IMR-90 (cell line): ENCODE data around the gene DOK4. TPM values are rescaled to one million over a fixed set of nuclear protein-coding genes. Genes with fewer than 3 reads are reported as not detected.
A peak's percentile ranks its signal among the peaks of the same experiment; 100 is the strongest.

Experiments
- ATAC-seq: fragments of 200-7000 bp; cut with Tn5 transposase; 2 replicates; pipeline ENCODE4 v1.9.1; 2020; ENCODE audit warnings: low read depth, mild to moderate bottlenecking, moderate library complexity
- BruUV-seq: library from RNA; stranded (reverse); fragments of 400-500 nt; replicated peaks from 2 replicates; lab custom pipeline; 2021; lab: Mats Ljungman, UMichigan
- CTCF ChIA-PET: fragments of 300-600 bp; formaldehyde crosslinking; extraction: SDS; loops from one replicate; lab custom pipeline; 2021; ENCODE audit warnings: antibody characterized with exemption; lab: Yijun Ruan, JAX
- POLR2A ChIA-PET: fragments of 300-600 bp; sonication (Branson Sonifier 250); formaldehyde crosslinking; loops from one replicate; lab custom pipeline; 2022; ENCODE audit warnings: antibody characterized with exemption; ENCODE audit not compliant: unreplicated experiment; lab: Charles Lee
- DNase-seq: peaks from one replicate; pipeline ENCODE4 v3.0.0; 2013
- H2AFZ ChIP-seq: replicated peaks from 2 replicates; pipeline ENCODE3; 2013; ENCODE audit warnings: low read length, mild to moderate bottlenecking; ENCODE audit not compliant: poor library complexity
- H2AK5ac ChIP-seq: 2 replicates; pipeline ENCODE4 v1.6.1; 2013; ENCODE audit warnings: low read depth, low read length, inconsistent platforms
- H2AK9ac ChIP-seq: replicated peaks from 2 replicates; pipeline ENCODE3; 2013; ENCODE audit warnings: mild to moderate bottlenecking, low read depth, low read length, moderate library complexity; ENCODE audit not compliant: poor library complexity
- H2BK120ac ChIP-seq: 2 replicates; pipeline ENCODE4 v1.6.1; 2013; ENCODE audit warnings: low read depth, low read length, inconsistent platforms
- H2BK15ac ChIP-seq: 3 replicates; pipeline ENCODE4 v1.6.1; 2013; ENCODE audit warnings: low read depth, low read length, inconsistent platforms
- H2BK20ac ChIP-seq: 2 replicates; pipeline ENCODE4 v1.6.1; 2013; ENCODE audit warnings: low read depth, mild to moderate bottlenecking, inconsistent platforms, low read length, moderate library complexity
- H2BK5ac ChIP-seq: 2 replicates; pipeline ENCODE4 v1.6.1; 2013; ENCODE audit warnings: mild to moderate bottlenecking, low read depth, low read length, inconsistent platforms; ENCODE audit not compliant: poor library complexity, severe bottlenecking
- H3K14ac ChIP-seq: replicated peaks from 2 replicates; pipeline ENCODE4 v1.6.1; 2013; ENCODE audit warnings: low read depth, low read length, inconsistent platforms
- H3K18ac ChIP-seq: 2 replicates; pipeline ENCODE4 v1.6.1; 2013; ENCODE audit warnings: low read depth, low read length, control low read depth
- H3K23ac ChIP-seq: 2 replicates; pipeline ENCODE4 v1.6.1; 2013; ENCODE audit warnings: low read depth, low read length, inconsistent platforms
- H3K27ac ChIP-seq: 2 replicates; pipeline ENCODE4 v1.5.1; 2013; ENCODE audit warnings: mild to moderate bottlenecking, control low read depth, low read length; ENCODE audit not compliant: insufficient read depth
- H3K27me3 ChIP-seq: 2 replicates; pipeline ENCODE4 v1.6.1; 2013; ENCODE audit warnings: low read length; ENCODE audit not compliant: control insufficient read depth, insufficient read depth
- H3K36me3 ChIP-seq: 2 replicates; pipeline ENCODE4 v1.6.1; 2013; ENCODE audit warnings: low read length, mixed read lengths; ENCODE audit not compliant: control insufficient read depth, insufficient read depth
- H3K4ac ChIP-seq: 2 replicates; pipeline ENCODE4 v1.6.1; 2013; ENCODE audit warnings: low read depth, low read length, inconsistent platforms
- H3K4me1 ChIP-seq: 2 replicates; pipeline ENCODE4 v1.6.1; 2013; ENCODE audit warnings: low read length, mixed read lengths; ENCODE audit not compliant: control insufficient read depth, insufficient read depth
- H3K4me2 ChIP-seq: 2 replicates; pipeline ENCODE4 v1.6.1; 2013; ENCODE audit warnings: low read depth, mild to moderate bottlenecking, control low read depth, low read length, moderate library complexity
- H3K4me3 ChIP-seq: 2 replicates; pipeline ENCODE4 v1.5.1; 2013; ENCODE audit warnings: low read depth, mild to moderate bottlenecking, control low read depth, low read length, moderate library complexity; ENCODE audit not compliant: insufficient read depth
- H3K56ac ChIP-seq: 2 replicates; pipeline ENCODE4 v1.6.1; 2013; ENCODE audit warnings: low read length, inconsistent platforms; ENCODE audit not compliant: insufficient read depth; ENCODE audit errors: extremely low read depth
- H3K79me1 ChIP-seq, 2 experiments: 2 replicates each; pipeline ENCODE4 v1.6.1; 2013; ENCODE audit warnings: low read length in 2 of 2, inconsistent platforms in 1 of 2, low read depth in 1 of 2
- H3K9ac ChIP-seq: 2 replicates; pipeline ENCODE4 v1.6.1; 2013; ENCODE audit warnings: low read depth, low read length, control low read depth
- H3K9me1 ChIP-seq: 2 replicates; pipeline ENCODE4 v1.6.1; 2013; ENCODE audit warnings: low read length, inconsistent platforms; ENCODE audit not compliant: insufficient read depth
- H3K9me3 ChIP-seq: 2 replicates; pipeline ENCODE4 v1.6.1; 2013; ENCODE audit warnings: low read length; ENCODE audit not compliant: control insufficient read depth, insufficient read depth
- H4K20me1 ChIP-seq: 2 replicates; pipeline ENCODE4 v1.6.1; 2013; ENCODE audit warnings: low read length, inconsistent platforms; ENCODE audit not compliant: insufficient read depth
- H4K5ac ChIP-seq: 2 replicates; pipeline ENCODE4 v1.6.1; 2013; ENCODE audit warnings: mild to moderate bottlenecking, low read depth, low read length, control low read depth
- H4K8ac ChIP-seq, 2 experiments: 2 replicates each; pipeline ENCODE4 v1.6.1; 2013; ENCODE audit warnings: low read depth in 2 of 2, low read length in 2 of 2, control low read depth in 1 of 2, inconsistent platforms in 1 of 2
- H4K91ac ChIP-seq: 2 replicates; pipeline ENCODE4 v1.6.1; 2013; ENCODE audit warnings: low read depth, low read length, inconsistent platforms; ENCODE audit not compliant: insufficient read depth
- FOS ChIP-seq: fragments of 150-350 bp; IDR thresholded peaks from 2 replicates; pipeline ENCODE4 v1.6.1; 2016; ENCODE audit warnings: low read depth, low read length
- MAFK ChIP-seq: IDR thresholded peaks from 2 replicates; pipeline ENCODE4 v1.6.1; 2012; ENCODE audit warnings: low read depth, low read length, improper control_type of control experiment
- MAZ ChIP-seq: IDR thresholded peaks from 2 replicates; pipeline ENCODE4 v1.6.1; 2012; ENCODE audit warnings: low read depth, mild to moderate bottlenecking, low read length, improper control_type of control experiment, moderate library complexity, borderline replicate concordance
- NFE2L2 ChIP-seq: fragments of 150-350 bp; IDR thresholded peaks from 2 replicates; pipeline ENCODE4 v1.6.1; 2016; ENCODE audit warnings: low read depth, mild to moderate bottlenecking, low read length
- RAD21 ChIP-seq: IDR thresholded peaks from 2 replicates; pipeline ENCODE4 v1.6.1; 2012; ENCODE audit warnings: low read length, improper control_type of control experiment
- RCOR1 ChIP-seq: IDR thresholded peaks from 2 replicates; pipeline ENCODE4 v1.6.1; 2012; ENCODE audit warnings: mild to moderate bottlenecking, low read length, improper control_type of control experiment; ENCODE audit not compliant: insufficient replicate concordance
- SMC3 ChIP-seq: fragments of 150-350 bp; IDR thresholded peaks from 2 replicates; pipeline ENCODE4 v1.6.1; 2016; ENCODE audit warnings: low read depth, mild to moderate bottlenecking, antibody characterized with exemption, low read length, moderate library complexity
- USF2 ChIP-seq: fragments of 150-350 bp; IDR thresholded peaks from 2 replicates; pipeline ENCODE4 v1.6.1; 2017; ENCODE audit warnings: mild to moderate bottlenecking, antibody characterized with exemption, low read length, low read depth
- WGBS, 2 experiments: methylation state at CpG; one replicate each; pipeline versions ENCODE4 v1.1.5 to v1.1.7; 2013; ENCODE audit warnings: missing lambda C conversion rate in 2 of 2; ENCODE audit not compliant: insufficient read length in 1 of 2; ENCODE audit errors: extremely low coverage in 2 of 2; 5-methylcytosine and 5-hydroxymethylcytosine counted together
- dilution Hi-C: fragments of 300-500 bp; cut with HindIII; formaldehyde crosslinking; loops from one replicate; pipeline ENCODE4 v1.14.3; 2018; ENCODE audit warnings: low sequenced_read_pairs; ENCODE audit not compliant: unreplicated experiment
- in situ Hi-C: fragments of 300-500 bp; cut with MboI; formaldehyde crosslinking; loops from 3 replicates; pipeline ENCODE4 v1.14.3; 2019; ENCODE audit warnings: low sequenced_read_pairs, inconsistent platforms, mixed read lengths
- intact Hi-C: fragments of 100-400 bp; cut with micrococcal nuclease; formaldehyde crosslinking; loops from 2 replicates; pipeline ENCODE4 v1.10.0; 2022
- polyA plus RNA-seq, 3 experiments: library from polyadenylated mRNA; depleted of rRNA; stranded (reverse); fragments of >200 nt; gene quantifications; 2 replicates each; pipeline ENCODE4 v1.2.3, GENCODE V29; 2012; ENCODE audit warnings: low replicate concordance in 1 of 3
- total RNA-seq: library from RNA; depleted of rRNA; stranded (reverse); fragments of >200 nt; gene quantifications from 2 replicates; pipeline ENCODE4 v1.2.3, GENCODE V29; 2012
- TF ChIP-seq, protein P1 (sequence below): conservative IDR thresholded peaks from 2 replicates; pipeline ENCODE4 v1.5.1; 2012; ENCODE audit warnings: mild to moderate bottlenecking, low read depth, low read length, improper control_type of control experiment
- TF ChIP-seq, protein P2 (sequence below): fragments of 150-350 bp; IDR thresholded peaks from 2 replicates; pipeline ENCODE4 v1.6.1; 2016; ENCODE audit warnings: low read depth, mild to moderate bottlenecking, low read length, moderate library complexity, borderline replicate concordance

Gene DOK4
- total and polyA plus RNA-seq, 2 of the 4 experiments (the other 2 are of a cell fraction), result 22.0 to 25.9 TPM

GRCh38 chr16:57478396-57479204 is 7.7 kb downstream of the DOK4 start (continued):
- no peak for TF ChIP-seq RCOR1
- no peak for TF ChIP-seq USF2

DNA sequence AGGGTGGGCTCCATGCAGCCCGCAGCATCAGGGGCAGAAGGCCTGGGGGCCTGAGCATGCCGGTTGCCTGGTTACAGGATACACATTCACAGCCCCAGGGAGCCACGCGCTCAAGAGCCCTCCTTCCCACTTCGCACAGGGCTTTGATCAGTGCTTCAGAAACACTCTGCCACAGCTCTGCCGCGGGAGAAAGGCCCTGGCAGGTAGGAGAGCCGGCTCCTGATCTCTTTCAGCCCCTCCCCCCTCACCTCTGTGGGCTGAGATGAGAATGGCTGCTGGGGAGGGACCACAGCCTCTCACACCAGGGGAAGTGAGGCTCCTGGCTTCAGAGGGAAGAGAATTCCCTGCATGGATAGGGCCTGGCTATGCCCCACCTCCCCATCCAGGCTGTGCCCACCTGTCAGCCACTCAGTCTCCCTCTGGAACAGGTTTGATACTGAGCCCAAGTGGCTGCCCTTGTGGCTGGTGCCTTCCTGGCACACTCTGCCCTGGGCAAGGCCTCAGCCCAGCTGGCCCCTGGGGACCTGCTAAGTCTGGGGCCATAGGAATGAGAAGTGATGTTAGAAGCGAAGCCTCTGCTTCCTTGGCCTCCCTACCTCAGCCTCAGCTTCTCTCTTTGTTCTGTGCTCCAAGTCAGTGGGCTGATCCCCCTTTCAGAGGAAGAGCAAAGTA is 8.6 kb downstream of the DOK4 start:
- Histone ChIP-seq H3K9ac (no peak overlapping the region), H2BK20ac (no peak overlapping the region), H3K4me3 (no peak overlapping the region), H3K9me3 (no peaks in the 10 kb centered on the region), H3K4ac (no peak overlapping the region), H4K8ac (no peak overlapping the region), H2BK5ac (no peak overlapping the region), H3K23ac (no peak overlapping the region), H3K56ac (no peak overlapping the region), H3K14ac (no peak overlapping the region), H3K9me1 (no peaks in the 10 kb centered on the region), H3K36me3 (peaks cover 12% of the 10 kb centered on the region; the same call in 1 of the 2 replicates), H3K27me3 (no peaks in the 10 kb centered on the region), H2BK120ac (no peak overlapping the region), H3K4me2 (no peak overlapping the region), H3K27ac (no peak overlapping the region), H4K20me1 (0 out of 2 replicates have a peak, but pooled peaks cover 1% of the 10 kb centered on the region), H2AK9ac (no peak overlapping the region), H4K91ac (no peak overlapping the region), H2BK15ac (no peak overlapping the region), H2AK5ac (no peak overlapping the region), H4K5ac (no peak overlapping the region), H3K18ac (no peak overlapping the region), H3K79me1 (peaks cover 9 to 22% of the 10 kb centered on the region in 2 experiments), H3K4me1 (peaks cover 12% of the 10 kb centered on the region), H2AFZ (peak overlapping the region; percentile 60)
- no peak for DNase-seq
- BruUV-seq, result no TSS peak
- ATAC-seq, result no peak
- intact Hi-C loops, result no loop called here
- TF ChIP-seq MAFK (no peak), FOS (no peak), NFE2L2 (no peak), SMC3 (no peak), MAZ (no peak), RCOR1 (no peak), RAD21 (no peak)
- TF ChIP-seq, protein P1, sequence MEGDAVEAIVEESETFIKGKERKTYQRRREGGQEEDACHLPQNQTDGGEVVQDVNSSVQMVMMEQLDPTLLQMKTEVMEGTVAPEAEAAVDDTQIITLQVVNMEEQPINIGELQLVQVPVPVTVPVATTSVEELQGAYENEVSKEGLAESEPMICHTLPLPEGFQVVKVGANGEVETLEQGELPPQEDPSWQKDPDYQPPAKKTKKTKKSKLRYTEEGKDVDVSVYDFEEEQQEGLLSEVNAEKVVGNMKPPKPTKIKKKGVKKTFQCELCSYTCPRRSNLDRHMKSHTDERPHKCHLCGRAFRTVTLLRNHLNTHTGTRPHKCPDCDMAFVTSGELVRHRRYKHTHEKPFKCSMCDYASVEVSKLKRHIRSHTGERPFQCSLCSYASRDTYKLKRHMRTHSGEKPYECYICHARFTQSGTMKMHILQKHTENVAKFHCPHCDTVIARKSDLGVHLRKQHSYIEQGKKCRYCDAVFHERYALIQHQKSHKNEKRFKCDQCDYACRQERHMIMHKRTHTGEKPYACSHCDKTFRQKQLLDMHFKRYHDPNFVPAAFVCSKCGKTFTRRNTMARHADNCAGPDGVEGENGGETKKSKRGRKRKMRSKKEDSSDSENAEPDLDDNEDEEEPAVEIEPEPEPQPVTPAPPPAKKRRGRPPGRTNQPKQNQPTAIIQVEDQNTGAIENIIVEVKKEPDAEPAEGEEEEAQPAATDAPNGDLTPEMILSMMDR, result no peak
- TF ChIP-seq, protein P2, sequence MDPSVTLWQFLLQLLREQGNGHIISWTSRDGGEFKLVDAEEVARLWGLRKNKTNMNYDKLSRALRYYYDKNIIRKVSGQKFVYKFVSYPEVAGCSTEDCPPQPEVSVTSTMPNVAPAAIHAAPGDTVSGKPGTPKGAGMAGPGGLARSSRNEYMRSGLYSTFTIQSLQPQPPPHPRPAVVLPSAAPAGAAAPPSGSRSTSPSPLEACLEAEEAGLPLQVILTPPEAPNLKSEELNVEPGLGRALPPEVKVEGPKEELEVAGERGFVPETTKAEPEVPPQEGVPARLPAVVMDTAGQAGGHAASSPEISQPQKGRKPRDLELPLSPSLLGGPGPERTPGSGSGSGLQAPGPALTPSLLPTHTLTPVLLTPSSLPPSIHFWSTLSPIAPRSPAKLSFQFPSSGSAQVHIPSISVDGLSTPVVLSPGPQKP, result no peak
- ChIA-PET POLR2A (no interaction called here), CTCF (no interaction called here)
- WGBS, 2 experiments, result 50% methylated on average over 2 of the region's 9 CpGs; no CpG with 5 or more reads in 1 of the 2 experiments
- in situ Hi-C loops, result no loop called here
- dilution Hi-C loops, result no loop called here
